Activated CD4-positive, alpha-beta T cell treated with anti-CD3 and anti-CD28 coated beads for 36 hours (primary cell): Measurements from ENCODE around the gene FRYL. TPM values are rescaled to one million over a fixed set of nuclear protein-coding genes. Genes with fewer than 3 reads are reported as not detected.

Source experiments
- ATAC-seq: fragments of 200-7000 bp; cut with Tn5 transposase; one replicate; pipeline ENCODE4 v1.10.0; 2021; ENCODE audit warnings: mild to moderate bottlenecking, moderate library complexity
- CTCF ChIA-PET: fragments of 350-600 bp; sonication (Branson Sonifier 250); formaldehyde crosslinking; loops from one replicate; lab custom pipeline; 2021; ENCODE audit warnings: antibody characterized with exemption; lab: Charles Lee
- POLR2A ChIA-PET: fragments of 350-600 bp; sonication (Branson Sonifier 250); formaldehyde crosslinking; loops from one replicate; lab custom pipeline; 2021; ENCODE audit warnings: antibody characterized with exemption, inconsistent platforms; lab: Charles Lee
- DNase-seq: peaks from one replicate; pipeline ENCODE4 v3.0.0-alpha.2; 2020
- H3K27ac Mint-ChIP-seq: one replicate; pipeline ENCODE4 v1.8.0; 2021; ENCODE audit warnings: mixed read lengths
- H3K27me3 Mint-ChIP-seq: one replicate; pipeline ENCODE4 v1.8.0; 2021; ENCODE audit warnings: mixed read lengths
- H3K36me3 Mint-ChIP-seq: one replicate; pipeline ENCODE4 v1.8.0; 2021; ENCODE audit warnings: low read depth, mixed read lengths
- H3K4me1 Mint-ChIP-seq: one replicate; pipeline ENCODE4 v1.8.0; 2021; ENCODE audit warnings: mixed read lengths
- H3K4me3 Mint-ChIP-seq: one replicate; pipeline ENCODE4 v1.8.0; 2021; ENCODE audit warnings: mild to moderate bottlenecking, moderate library complexity, mixed read lengths
- H3K9me3 Mint-ChIP-seq: one replicate; pipeline ENCODE4 v1.8.0; 2021; ENCODE audit warnings: low read depth, mixed read lengths
- intact Hi-C, 2 experiments: fragments of 100-400 bp; cut with DNase I in 1 of 2; cut with micrococcal nuclease in 1 of 2; formaldehyde crosslinking; loops; one replicate each; pipeline versions ENCODE4 v1.14.2 to v1.15.1; 2022 to 2024; cut with DNase I, micrococcal nuclease
- total RNA-seq, 2 experiments: library from RNA; stranded (reverse); gene quantifications; one replicate each; pipeline ENCODE4 v1.2.3, GENCODE V29; 2021

The FRYL gene
- total RNA-seq, 2 experiments from 2014 or later = 67.9 to 69.8 TPM

- ATAC-seq (no peak), DNase-seq (no peak)
- Mint-ChIP-seq H3K36me3 (no peaks in the 10 kb centered on the region), H3K9me3 (no peaks in the 10 kb centered on the region), H3K27ac (no peak overlapping the region), H3K4me1 (peaks cover 7% of the 10 kb centered on the region), H3K27me3 (peaks cover 64% of the 10 kb centered on the region), H3K4me3 (peak overlapping the region; percentile 38)
- POLR2A ChIA-PET = interaction anchor here (0.5 to 0.7 kb wide), 3 partner anchors 77 to 345 kb away, joined by 3 to 4 read pairs (median 3); no protein-coding TSS in a partner anchor
- CTCF ChIA-PET = interaction anchor here (0.8 to 1.4 kb wide), 5 partner anchors 9 to 169 kb away, joined by 3 to 5 read pairs (median 3); no protein-coding TSS in a partner anchor
- intact Hi-C loops = loop anchor here in 1 of 2 experiments (10.0 kb wide), 1 partner anchor 170 kb away; no protein-coding TSS in a partner anchor
Observed at GRCh38 chr4:48484494-48485168, 295.4 kb downstream of the FRYL start.

GRCh38 chr4:48483777-48484493 is 296.1 kb downstream of the FRYL start:
- ChIA-PET CTCF (interaction anchor here (0.8 to 1.4 kb wide), 3 partner anchors 10 to 13 kb away, joined by 3 to 5 read pairs (median 3); no protein-coding TSS in a partner anchor), POLR2A (interaction anchor here (0.5 to 0.6 kb wide), 2 partner anchors 77 to 119 kb away, joined by 3 read pairs; no protein-coding TSS in a partner anchor)
- Mint-ChIP-seq H3K9me3 (no peaks in the 10 kb centered on the region), H3K36me3 (no peaks in the 10 kb centered on the region), H3K4me1 (peaks cover 7% of the 10 kb centered on the region), H3K4me3 (peak overlapping the region; percentile 38), H3K27me3 (peaks cover 59% of the 10 kb centered on the region), H3K27ac (no peak overlapping the region)
- intact Hi-C loops = loop anchor here in 1 of 2 experiments (10.0 kb wide), 1 partner anchor 169 kb away; no protein-coding TSS in a partner anchor
- DNase-seq (peak; percentile 24), ATAC-seq (peak; percentile 67)

GRCh38 chr4:48483006-48483776 is 296.9 kb downstream of the FRYL start, which contains the start of gene SLC10A4:
Gene SLC10A4, plus strand, starts transcription at chr4:48483343. Its CDS starts 219 bp downstream, at chr4:48483562.
- peak within 1 kb of the TSS; percentile 38 for H3K4me3 Mint-ChIP-seq
- H3K27me3 Mint-ChIP-seq = peaks cover 54% of the 10 kb centered on the region
- ChIA-PET CTCF (no interaction called here), POLR2A (no interaction called here)
- intact Hi-C loops = loop anchor here in 1 of 2 experiments (10.0 kb wide), 1 partner anchor 168 kb away; no protein-coding TSS in a partner anchor
- peak; percentile 42 for ATAC-seq
- peak; percentile 31 for DNase-seq
- H3K27ac Mint-ChIP-seq = no peak within 1 kb of the TSS
- no peaks in the 10 kb centered on the region for H3K36me3 Mint-ChIP-seq
- peaks cover 7% of the 10 kb centered on the region for H3K4me1 Mint-ChIP-seq
- no peaks in the 10 kb centered on the region for H3K9me3 Mint-ChIP-seq

GRCh38 chr4:48481581-48481980 is 298.5 kb downstream of the FRYL start:
- Mint-ChIP-seq H3K4me3 (no peak overlapping the region), H3K27me3 (peaks cover 44% of the 10 kb centered on the region), H3K9me3 (no peaks in the 10 kb centered on the region), H3K27ac (no peak overlapping the region), H3K36me3 (no peaks in the 10 kb centered on the region), H3K4me1 (peaks cover 7% of the 10 kb centered on the region)
- no peak for DNase-seq
- ChIA-PET CTCF (interaction anchor here (0.8 kb wide), 1 partner anchor 18 kb away, joined by 3 read pairs; no protein-coding TSS in a partner anchor), POLR2A (interaction anchor here (0.7 kb wide), 1 partner anchor 88 kb away, joined by 4 read pairs; no protein-coding TSS in a partner anchor)
- no peak for ATAC-seq
- intact Hi-C loops = loop anchor here in 1 of 2 experiments (10.0 kb wide), 1 partner anchor 167 kb away; no protein-coding TSS in a partner anchor

- POLR2A ChIA-PET = no interaction called here
- CTCF ChIA-PET = no interaction called here
- no peaks in the 10 kb centered on the region for H3K4me1 Mint-ChIP-seq
- no peak overlapping the region for H3K4me3 Mint-ChIP-seq
- no peaks in the 10 kb centered on the region for H3K36me3 Mint-ChIP-seq
- H3K9me3 Mint-ChIP-seq = no peaks in the 10 kb centered on the region
- DNase-seq (no peak), ATAC-seq (no peak)
- H3K27me3 Mint-ChIP-seq = peaks cover 30% of the 10 kb centered on the region
- intact Hi-C loops = no loop called here
- H3K27ac Mint-ChIP-seq = no peak overlapping the region
Observed at GRCh38 chr4:48478273-48478672, 301.8 kb downstream of the FRYL start.

GRCh38 chr4:48475770-48476169 is 304.3 kb downstream of the FRYL start:
- ATAC-seq (no peak), DNase-seq (no peak)
- no peak overlapping the region for H3K27ac Mint-ChIP-seq
- no peaks in the 10 kb centered on the region for H3K9me3 Mint-ChIP-seq
- intact Hi-C loops = no loop called here
- ChIA-PET CTCF (interaction anchor here (0.7 to 1.2 kb wide), 5 partner anchors 9 to 97 kb away, joined by 3 to 4 read pairs (median 3); no protein-coding TSS in a partner anchor), POLR2A (interaction anchor here (0.5 kb wide), 1 partner anchor 438 kb away, joined by 3 read pairs; no protein-coding TSS in a partner anchor)
- H3K27me3 Mint-ChIP-seq = peaks cover 11% of the 10 kb centered on the region
- H3K4me1 Mint-ChIP-seq = no peaks in the 10 kb centered on the region
- no peaks in the 10 kb centered on the region for H3K36me3 Mint-ChIP-seq
- H3K4me3 Mint-ChIP-seq = no peak overlapping the region

GRCh38 chr4:48472794-48473193 is 307.3 kb downstream of the FRYL start:
- ATAC-seq = no peak
- intact Hi-C loops = no loop called here

GRCh38 chr4:48470570-48470969 is 309.5 kb downstream of the FRYL start:
- no peaks in the 10 kb centered on the region for H3K36me3 Mint-ChIP-seq
- H3K4me1 Mint-ChIP-seq = no peaks in the 10 kb centered on the region
- peaks cover 6% of the 10 kb centered on the region for H3K27me3 Mint-ChIP-seq
- intact Hi-C loops = no loop called here
- ChIA-PET POLR2A (no interaction called here), CTCF (interaction anchor here (0.7 to 1.7 kb wide), 3 partner anchors 14 to 25 kb away, joined by 3 to 5 read pairs (median 4); no protein-coding TSS in a partner anchor)
- H3K4me3 Mint-ChIP-seq = no peak overlapping the region
- no peak overlapping the region for H3K27ac Mint-ChIP-seq
- ATAC-seq = peak; percentile 39
- DNase-seq = no peak
- H3K9me3 Mint-ChIP-seq = no peaks in the 10 kb centered on the region

More at GRCh38 chr4:48472794-48473193, 307.3 kb downstream of the FRYL start:
- no peak for DNase-seq
- Mint-ChIP-seq H3K9me3 (no peaks in the 10 kb centered on the region), H3K27ac (no peak overlapping the region), H3K4me1 (no peaks in the 10 kb centered on the region), H3K36me3 (no peaks in the 10 kb centered on the region), H3K4me3 (no peak overlapping the region), H3K27me3 (peaks cover 10% of the 10 kb centered on the region)
- ChIA-PET CTCF (no interaction called here), POLR2A (no interaction called here)

GRCh38 chr4:48470137-48470536 is 309.9 kb downstream of the FRYL start:
- ATAC-seq = no peak
- CTCF ChIA-PET = interaction anchor here (0.6 to 1.7 kb wide), 4 partner anchors 14 to 222 kb away, joined by 3 to 5 read pairs (median 3); no protein-coding TSS in a partner anchor

GRCh38 chr4:48467891-48468290 is 312.2 kb downstream of the FRYL start:
- H3K4me1 Mint-ChIP-seq = no peaks in the 10 kb centered on the region
- H3K27ac Mint-ChIP-seq = no peak overlapping the region
- intact Hi-C loops = no loop called here
- ChIA-PET POLR2A (no interaction called here), CTCF (no interaction called here)
- H3K27me3 Mint-ChIP-seq = peaks cover 4% of the 10 kb centered on the region
- H3K4me3 Mint-ChIP-seq = no peak overlapping the region
- no peaks in the 10 kb centered on the region for H3K9me3 Mint-ChIP-seq
- H3K36me3 Mint-ChIP-seq = no peaks in the 10 kb centered on the region
- ATAC-seq (no peak), DNase-seq (no peak)

More at GRCh38 chr4:48470137-48470536, 309.9 kb downstream of the FRYL start:
- Mint-ChIP-seq H3K27me3 (peaks cover 4% of the 10 kb centered on the region), H3K4me3 (no peak overlapping the region), H3K4me1 (no peaks in the 10 kb centered on the region), H3K27ac (no peak overlapping the region), H3K9me3 (no peaks in the 10 kb centered on the region), H3K36me3 (no peaks in the 10 kb centered on the region)
- no peak for DNase-seq
- POLR2A ChIA-PET = interaction anchor here (0.6 kb wide), 1 partner anchor 174 kb away, joined by 3 read pairs; no protein-coding TSS in a partner anchor
- intact Hi-C loops = no loop called here
